Stimulated activated effector memory CD8-positive, alpha-beta T cell treated with anti-CD3 and anti-CD28 coated beads, Interleukin-12 subunit alpha, Interleukin-12 subunit beta, amount 100 ng/mL, for 72 hours (primary cell): ENCODE results near the gene SOBP.
A peak's percentile ranks its signal among the peaks of the same experiment; 100 is the strongest.

Experiments
- ATAC-seq: fragments of 150-1000 bp; cut with Tn5 transposase; 2 replicates; pipeline ENCODE4 v1.10.0; 2021
- DNase-seq, 2 donors: peaks; one replicate each; pipeline ENCODE4 v3.0.0; 2021 to 2022; ENCODE audit warnings: low spot score in 2 of 2
- H3K27ac Mint-ChIP-seq: one replicate; pipeline ENCODE4 v1.8.0; 2022; ENCODE audit warnings: mild to moderate bottlenecking, mixed read lengths
- H3K36me3 Mint-ChIP-seq: one replicate; pipeline ENCODE4 v1.8.0; 2022; ENCODE audit warnings: mild to moderate bottlenecking, mixed read lengths
- H3K4me1 Mint-ChIP-seq: one replicate; pipeline ENCODE4 v1.8.0; 2022; ENCODE audit warnings: mixed read lengths
- H3K4me3 Mint-ChIP-seq: one replicate; pipeline ENCODE4 v1.8.0; 2022; ENCODE audit warnings: mild to moderate bottlenecking, mixed read lengths
- H3K9me3 Mint-ChIP-seq: one replicate; pipeline ENCODE4 v1.8.0; 2022; ENCODE audit warnings: mixed read lengths

Gene SOBP

DNA sequence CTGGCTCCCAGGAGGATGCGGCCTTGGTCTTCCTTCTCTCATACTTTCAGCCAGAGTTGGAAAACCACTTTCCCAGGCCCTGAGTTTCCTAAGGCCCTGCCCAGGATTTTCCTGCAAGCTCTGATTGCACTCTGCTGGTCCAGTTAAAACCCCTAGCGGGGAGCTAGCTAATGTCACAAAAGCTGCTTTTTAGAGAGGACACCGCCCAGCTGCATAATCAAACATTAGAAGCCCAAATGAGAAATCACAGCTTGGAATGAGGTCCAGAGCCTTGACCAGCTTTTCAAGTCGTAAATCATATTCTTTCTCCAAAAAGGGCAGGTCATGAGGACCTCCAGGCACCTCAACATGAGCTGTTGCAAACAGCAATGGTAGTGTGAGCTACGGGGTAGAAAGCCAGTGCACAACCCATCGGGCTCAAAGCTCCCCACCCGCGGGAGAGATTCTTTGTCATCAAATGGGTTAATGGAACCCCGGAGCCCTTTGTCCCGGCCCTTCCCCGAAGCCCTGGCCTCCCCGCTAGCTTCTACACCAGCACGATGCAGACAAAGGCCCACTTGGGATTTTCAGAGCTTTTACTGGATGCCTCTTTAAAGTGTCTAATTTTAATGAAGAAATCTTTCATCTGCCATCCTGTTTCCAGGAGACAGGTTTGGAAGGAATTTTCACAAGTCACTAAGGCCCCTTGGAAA is 200.2 kb downstream of the SOBP start:
- Mint-ChIP-seq H3K36me3 (no peaks in the 10 kb centered on the region), H3K4me1 (no peaks in the 10 kb centered on the region), H3K27ac (no peak overlapping the region), H3K9me3 (no peaks in the 10 kb centered on the region), H3K4me3 (no peak overlapping the region)
- DNase-seq: no peak
- no peak for ATAC-seq

DNA sequence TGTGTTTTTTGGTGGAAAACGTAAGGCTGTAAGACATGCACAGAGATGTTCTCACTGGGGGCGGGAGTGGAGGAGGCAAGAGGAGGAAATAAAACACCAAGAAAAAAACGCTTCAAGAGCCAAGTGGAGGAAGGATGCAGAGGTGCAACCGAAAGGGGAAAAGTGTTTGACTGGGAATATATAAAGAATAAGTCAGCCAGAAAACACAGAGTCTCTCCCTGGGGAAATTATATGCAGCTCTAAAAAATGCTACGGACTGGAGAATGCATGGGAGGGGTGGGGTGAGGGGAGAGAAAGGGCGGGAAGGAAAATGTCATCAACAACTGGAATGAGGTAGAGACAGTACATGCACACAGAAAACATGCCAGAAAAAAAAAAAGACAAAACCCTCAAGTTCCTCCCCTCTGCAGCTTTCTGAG is 200.7 kb downstream of the SOBP start:
- Mint-ChIP-seq H3K9me3 (no peaks in the 10 kb centered on the region), H3K4me1 (no peaks in the 10 kb centered on the region), H3K4me3 (no peak overlapping the region), H3K36me3 (no peaks in the 10 kb centered on the region), H3K27ac (no peak overlapping the region)
- ATAC-seq (no peak), DNase-seq (no peak)

DNA sequence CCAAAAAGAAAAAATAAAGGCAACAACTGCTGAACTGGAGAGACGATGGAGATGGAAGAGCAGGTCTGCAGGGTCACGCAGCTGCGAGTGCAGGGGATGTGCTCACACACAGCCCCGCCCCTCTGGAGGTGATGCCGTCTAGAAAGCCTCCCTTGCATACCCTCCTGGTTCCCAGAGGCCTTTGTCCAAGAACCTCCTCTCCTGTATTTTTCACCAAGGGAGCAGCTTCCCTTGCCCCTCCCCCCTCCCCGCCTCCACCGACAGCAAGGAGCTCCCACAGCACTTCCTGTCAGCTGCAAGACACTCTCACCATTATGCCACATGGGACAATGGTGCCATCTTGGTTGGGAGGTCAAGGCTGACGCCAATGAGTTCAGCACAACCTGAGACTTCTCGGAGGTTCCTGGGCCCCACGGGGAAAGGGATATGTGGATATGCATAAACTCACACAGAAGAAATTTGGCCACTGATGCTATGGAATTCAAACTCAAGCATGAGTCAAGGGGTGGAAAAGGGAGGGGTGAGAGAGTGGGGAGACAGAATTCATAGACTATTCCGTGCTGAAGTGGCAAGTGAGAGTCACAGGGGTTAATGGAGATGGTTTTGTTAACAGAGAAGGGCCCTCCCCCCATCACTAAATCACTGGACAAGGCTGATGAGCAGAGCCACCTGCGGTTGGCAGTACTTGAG is 201.3 kb downstream of the SOBP start:
- ATAC-seq: no peak
- no peak overlapping the region for H3K4me3 Mint-ChIP-seq
- no peak for DNase-seq

GRCh38 chr6:107692351-107692750 is 202.4 kb downstream of the SOBP start:
- no peak overlapping the region for H3K27ac Mint-ChIP-seq
- DNase-seq (no peak), ATAC-seq (no peak)
- H3K4me1 Mint-ChIP-seq: no peaks in the 10 kb centered on the region
- H3K4me3 Mint-ChIP-seq: no peak overlapping the region
- H3K36me3 Mint-ChIP-seq: no peaks in the 10 kb centered on the region
- no peaks in the 10 kb centered on the region for H3K9me3 Mint-ChIP-seq

More for the DNA sequence above, 201.3 kb downstream of the SOBP start:
- Mint-ChIP-seq H3K4me1 (no peaks in the 10 kb centered on the region), H3K36me3 (no peaks in the 10 kb centered on the region), H3K27ac (no peak overlapping the region), H3K9me3 (no peaks in the 10 kb centered on the region)

DNA sequence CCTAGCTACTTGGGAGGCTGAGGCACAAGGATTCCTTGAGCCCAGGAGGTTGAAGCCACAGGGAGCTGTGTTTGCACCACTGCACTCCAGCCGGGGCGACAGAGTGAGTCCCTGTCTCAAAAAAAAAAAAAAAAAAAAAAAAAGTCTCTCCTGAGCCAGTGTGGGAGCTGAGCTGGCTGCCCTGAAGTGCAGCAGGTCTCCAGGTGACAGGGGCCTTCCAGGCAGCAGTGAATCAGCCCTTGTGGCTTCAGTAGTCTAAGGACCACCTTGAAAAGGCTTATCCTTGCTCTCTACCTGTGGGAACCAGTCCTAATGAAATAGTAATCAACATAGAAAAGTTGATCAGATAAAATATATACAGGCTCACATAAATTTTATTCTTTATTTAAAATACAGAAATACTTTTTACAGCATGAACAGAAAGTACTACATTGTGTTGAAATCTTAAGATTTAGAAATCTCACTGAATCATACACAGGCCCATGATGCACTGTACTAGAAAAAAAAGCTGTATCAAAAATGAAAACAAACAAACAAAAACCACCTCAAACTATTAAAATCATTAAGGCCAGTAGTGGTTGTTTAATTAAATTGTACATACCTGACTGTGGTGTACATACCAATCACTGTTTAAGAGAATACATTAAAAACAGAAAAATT is 205.3 kb downstream of the SOBP start:
- Mint-ChIP-seq H3K9me3 (no peaks in the 10 kb centered on the region), H3K27ac (no peak overlapping the region), H3K4me1 (peaks cover 20% of the 10 kb centered on the region), H3K4me3 (no peak overlapping the region), H3K36me3 (no peaks in the 10 kb centered on the region)
- ATAC-seq (no peak), DNase-seq (no peak)

DNA sequence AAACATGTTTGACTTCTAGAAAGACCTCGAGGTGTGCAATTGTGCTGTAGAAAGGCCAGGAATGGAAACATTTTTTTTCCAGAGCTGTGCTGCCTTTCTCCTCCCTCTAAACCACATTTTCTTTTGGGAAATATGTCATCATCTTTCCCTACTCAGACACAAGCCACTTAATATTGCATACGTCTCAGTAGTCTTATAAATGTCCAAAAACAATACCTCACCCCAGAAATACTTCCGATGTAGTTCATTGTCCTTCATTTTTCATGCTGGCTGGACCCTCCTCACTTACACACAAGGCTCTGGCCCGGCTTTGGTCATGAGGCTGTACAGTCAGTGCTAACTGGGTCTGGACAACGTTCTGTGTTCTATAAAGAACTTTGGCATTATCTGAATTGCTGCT is 207.8 kb downstream of the SOBP start:
- no peak overlapping the region for H3K4me3 Mint-ChIP-seq
- no peaks in the 10 kb centered on the region for H3K9me3 Mint-ChIP-seq
- ATAC-seq: no peak
- no peaks in the 10 kb centered on the region for H3K36me3 Mint-ChIP-seq
- peak overlapping the region; percentile 12 for H3K27ac Mint-ChIP-seq
- peaks cover 20% of the 10 kb centered on the region for H3K4me1 Mint-ChIP-seq
- no peak for DNase-seq

DNA sequence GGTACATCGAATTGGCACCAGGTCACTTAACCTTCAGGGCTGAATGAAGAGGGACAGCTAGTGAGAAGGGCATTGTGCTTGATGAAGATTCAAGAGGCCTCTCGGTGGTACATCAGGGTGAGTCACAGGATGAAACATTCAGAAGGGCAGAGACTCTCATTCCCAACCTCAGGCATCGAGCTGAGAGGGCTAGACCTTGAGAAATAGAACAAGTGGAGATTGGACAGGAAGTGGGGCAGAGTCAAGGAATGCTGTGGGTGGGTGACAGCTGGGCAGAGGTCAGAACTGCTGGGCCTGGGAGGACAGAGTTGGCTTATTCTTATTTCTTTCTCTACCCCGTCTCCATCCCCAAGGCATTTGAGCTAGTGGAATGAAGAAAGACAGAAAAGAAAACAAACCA is 208.2 kb downstream of the SOBP start:
- Mint-ChIP-seq H3K27ac (peak overlapping the region; percentile 12), H3K9me3 (no peaks in the 10 kb centered on the region), H3K36me3 (no peaks in the 10 kb centered on the region), H3K4me3 (no peak overlapping the region), H3K4me1 (peaks cover 20% of the 10 kb centered on the region)
- DNase-seq (no peak), ATAC-seq (no peak)

DNA sequence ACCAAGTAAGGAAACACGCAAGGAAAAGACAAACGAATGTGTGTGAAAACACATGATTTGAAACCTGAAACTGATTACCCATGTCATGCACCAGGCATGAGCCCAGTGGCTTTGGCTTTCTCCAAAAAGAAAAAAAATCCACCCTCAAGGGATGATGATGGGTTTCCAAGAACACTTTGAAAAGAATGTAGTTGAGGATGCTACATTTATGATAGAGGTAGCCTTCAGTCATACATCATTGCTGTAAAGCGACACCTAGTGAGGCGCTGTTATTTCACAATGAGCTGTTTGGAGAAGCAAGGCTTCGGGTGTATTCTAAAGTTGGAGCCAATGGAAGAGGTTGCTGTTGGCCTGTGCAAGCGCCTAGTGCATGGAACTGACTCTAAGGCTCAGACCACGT is 209.3 kb downstream of the SOBP start:
- Mint-ChIP-seq H3K4me1 (peaks cover 20% of the 10 kb centered on the region), H3K36me3 (no peaks in the 10 kb centered on the region), H3K4me3 (no peak overlapping the region), H3K9me3 (no peaks in the 10 kb centered on the region), H3K27ac (peak overlapping the region; percentile 58)
- DNase-seq: no peak
- no peak for ATAC-seq

GRCh38 chr6:107699697-107700325 is 209.9 kb downstream of the SOBP start:
- Mint-ChIP-seq H3K4me3 (no peak overlapping the region), H3K9me3 (no peaks in the 10 kb centered on the region), H3K36me3 (peaks cover 2% of the 10 kb centered on the region), H3K4me1 (peaks cover 20% of the 10 kb centered on the region), H3K27ac (peak overlapping the region; percentile 58)
- ATAC-seq (no peak), DNase-seq (no peak)

GRCh38 chr6:107703606-107704005 is 213.7 kb downstream of the SOBP start:
- Mint-ChIP-seq H3K9me3 (no peaks in the 10 kb centered on the region), H3K4me3 (no peak overlapping the region), H3K27ac (no peak overlapping the region), H3K36me3 (peaks cover 6% of the 10 kb centered on the region), H3K4me1 (peaks cover 11% of the 10 kb centered on the region)
- ATAC-seq (no peak), DNase-seq (no peak)

- no peak for DNase-seq
- Mint-ChIP-seq H3K4me3 (no peak overlapping the region), H3K36me3 (peaks cover 6% of the 10 kb centered on the region), H3K4me1 (peaks cover 15% of the 10 kb centered on the region), H3K27ac (peak overlapping the region; percentile 51), H3K9me3 (no peaks in the 10 kb centered on the region)
- ATAC-seq: peak; percentile 36
These were observed 214.6 kb downstream of the SOBP start for GRCh38 chr6:107704347-107705013.

DNA sequence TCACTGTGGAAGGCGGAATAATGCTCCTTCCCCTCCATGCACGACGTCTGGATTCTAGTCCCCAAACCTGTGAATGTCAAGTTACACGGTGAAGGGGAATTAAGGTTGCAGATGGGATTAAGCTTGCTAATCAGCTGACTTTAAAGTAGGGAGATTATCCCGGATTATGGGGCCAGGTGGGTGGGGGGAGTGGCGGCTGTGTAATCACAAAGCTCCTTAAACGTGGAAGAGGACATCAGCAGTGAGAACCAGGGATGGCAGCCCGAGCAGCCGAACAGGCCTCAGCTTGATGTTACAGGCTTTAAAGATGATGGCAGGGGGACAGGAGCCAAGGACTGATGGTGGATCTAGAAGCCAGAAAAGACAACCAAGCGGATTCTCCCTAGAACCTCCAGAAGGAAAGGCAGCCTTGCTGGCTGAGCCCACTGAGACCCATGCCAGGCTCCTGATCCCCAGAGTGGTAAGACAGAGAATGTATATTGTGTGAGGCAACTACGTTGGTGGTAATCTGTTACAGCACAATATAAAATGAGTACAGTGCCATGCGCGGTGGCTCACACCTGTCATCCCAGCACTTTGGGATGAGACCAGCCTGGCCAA is 216.7 kb downstream of the SOBP start:
- H3K9me3 Mint-ChIP-seq: no peaks in the 10 kb centered on the region
- ATAC-seq (no peak), DNase-seq (no peak)
- no peak overlapping the region for H3K27ac Mint-ChIP-seq
- H3K4me3 Mint-ChIP-seq: no peak overlapping the region
- peaks cover 6% of the 10 kb centered on the region for H3K36me3 Mint-ChIP-seq
- peaks cover 14% of the 10 kb centered on the region for H3K4me1 Mint-ChIP-seq

- H3K4me3 Mint-ChIP-seq: no peak overlapping the region
- ATAC-seq: no peak
- H3K36me3 Mint-ChIP-seq: peaks cover 6% of the 10 kb centered on the region
- H3K4me1 Mint-ChIP-seq: peaks cover 23% of the 10 kb centered on the region
- H3K9me3 Mint-ChIP-seq: no peaks in the 10 kb centered on the region
- no peak for DNase-seq
- peak overlapping the region; percentile 79 for H3K27ac Mint-ChIP-seq
These were observed 217.7 kb downstream of the SOBP start for GRCh38 chr6:107707346-107708275.

DNA sequence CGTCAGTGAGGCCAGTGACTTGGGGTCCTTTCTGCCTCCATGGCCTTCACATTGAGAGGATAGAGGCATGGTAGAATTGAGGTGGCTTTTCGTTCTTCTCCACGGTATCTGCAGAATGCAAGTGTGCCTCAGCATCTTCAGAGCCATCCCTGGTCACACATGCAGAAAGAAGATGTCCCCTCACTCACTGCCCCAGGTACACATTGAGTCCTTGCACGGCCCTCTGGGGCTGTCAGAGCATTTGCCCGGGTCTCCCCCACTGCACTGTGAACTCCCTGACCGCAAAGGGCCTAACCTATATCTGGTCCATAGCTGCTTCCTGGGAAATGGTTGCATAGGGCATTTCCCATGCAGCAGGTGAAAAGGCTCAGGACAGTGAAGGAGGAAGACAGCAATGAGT is 218.5 kb downstream of the SOBP start:
- Mint-ChIP-seq H3K27ac (peak overlapping the region; percentile 79), H3K36me3 (peaks cover 6% of the 10 kb centered on the region), H3K4me3 (no peak overlapping the region), H3K4me1 (peaks cover 31% of the 10 kb centered on the region), H3K9me3 (no peaks in the 10 kb centered on the region)
- ATAC-seq (no peak), DNase-seq (no peak)
